ENCODE data around the gene SPATS2. TPM values are rescaled to one million over a fixed set of nuclear protein-coding genes. Genes with fewer than 3 reads are reported as not detected.

Gene SPATS2
- total RNA-seq, 1 experiment from 2014 or later: 74.2 TPM

DNA sequence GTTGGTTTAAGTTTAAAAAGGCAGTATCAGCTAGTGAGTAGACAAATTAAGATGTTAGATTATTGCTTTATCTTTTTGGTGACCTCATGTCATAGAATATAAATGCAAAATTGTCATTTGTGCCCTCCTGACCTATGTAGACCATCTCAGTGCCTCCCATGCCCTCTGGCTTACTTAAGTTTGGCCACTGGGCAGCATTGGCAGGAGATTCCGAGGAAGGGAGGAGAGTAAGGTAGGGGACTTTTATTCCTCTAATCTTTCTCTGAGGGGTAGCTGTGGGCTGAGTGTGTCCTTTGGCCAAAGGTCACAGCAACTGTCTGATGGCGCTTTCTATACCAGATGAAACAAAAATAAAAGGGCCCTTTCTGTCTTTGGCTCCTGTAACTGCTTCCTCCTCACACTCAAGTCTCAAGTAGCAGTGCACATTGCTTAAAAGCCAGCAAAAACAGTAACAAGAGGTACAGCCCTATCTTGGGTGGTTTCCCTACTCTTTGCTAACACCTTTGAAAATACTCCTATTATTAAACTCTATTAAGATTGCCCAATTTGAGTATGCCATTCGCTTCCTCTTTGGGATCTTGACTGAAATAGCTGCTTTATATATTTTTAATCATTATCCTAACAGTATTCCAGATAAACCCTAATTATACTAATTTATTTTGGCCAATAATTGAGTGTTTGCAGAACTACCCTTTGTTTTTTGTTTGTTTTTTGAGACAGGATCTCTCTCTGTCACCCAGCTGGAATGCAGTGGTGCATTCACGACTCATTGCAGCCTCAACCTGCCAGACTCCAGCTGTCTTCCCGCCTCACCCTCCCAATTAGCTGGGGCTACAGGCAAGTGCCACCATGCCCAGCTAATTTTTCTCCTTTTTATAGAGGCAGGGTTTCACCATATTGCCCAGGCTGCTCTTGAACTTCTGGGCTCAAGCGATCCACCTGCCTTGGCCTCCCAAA is 115.1 kb downstream of the SPATS2 start:
- no peak for DNase-seq (ENCODE audit: low read depth, low spot score)
- POLR2A ChIA-PET: interaction anchor here (1.5 to 1.8 kb wide), 2 partner anchors 9 to 11 kb away, joined by 5 to 7 read pairs; no protein-coding TSS in a partner anchor

DNA sequence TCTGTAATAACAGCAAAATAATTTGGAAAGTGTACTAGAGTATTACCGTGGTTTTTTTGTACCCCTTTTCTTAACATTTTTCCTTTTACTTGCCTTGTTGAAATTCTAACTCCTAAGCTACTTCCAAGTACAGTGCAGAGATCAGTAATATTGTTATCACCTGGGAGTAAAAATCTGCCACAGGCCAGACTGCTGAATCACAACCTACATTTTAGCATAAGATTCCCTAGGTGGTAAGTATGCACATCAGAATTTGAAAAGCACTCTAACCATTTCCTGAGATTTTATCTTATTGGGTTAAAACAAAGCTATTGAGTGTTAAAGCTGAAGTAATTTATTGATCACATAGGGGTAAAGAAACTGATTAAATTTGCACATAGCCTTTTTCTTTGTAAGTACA is 116.4 kb downstream of the SPATS2 start:
- no peak for ATAC-seq

More for the DNA sequence above, 115.1 kb downstream of the SPATS2 start:
- Histone ChIP-seq H3K9ac (ENCODE audit: low read length) (0 out of 2 replicates have a peak overlapping the region, but pooled peaks have one; percentile 5), H3K4me1 (ENCODE audit: control insufficient read depth in 1 of 2, insufficient read depth in 2 of 2, low read length in 2 of 2) (peaks cover 51 to 68% of the 10 kb centered on the region in 2 experiments), H3K27me3 (ENCODE audit: insufficient read depth, low read length) (no peaks in the 10 kb centered on the region), H2AFZ (ENCODE audit: low read depth, low read length, poor library complexity, severe bottlenecking) (no peak overlapping the region), H4K20me1 (ENCODE audit: insufficient read depth) (no peaks in the 10 kb centered on the region), H3K9me3 (ENCODE audit: control insufficient read depth in 1 of 2, insufficient read depth in 1 of 2, low read depth in 1 of 2, low read length in 2 of 2) (no peaks in the 10 kb centered on the region), H3K27ac (ENCODE audit: low read depth, low read length) (peak overlapping the region; percentile 53; the same call in 1 of the 2 replicates), H3K4me2 (ENCODE audit: low read length) (peak overlapping the region; percentile 46), H3K79me2 (ENCODE audit: insufficient read depth, low read length) (peaks cover 51% of the 10 kb centered on the region), H3K36me3 (ENCODE audit: control insufficient read depth in 1 of 2, insufficient read depth in 2 of 2, low read length in 2 of 2) (no peaks in the 10 kb centered on the region), H3K9me2 (ENCODE audit: insufficient read depth) (no peaks in the 10 kb centered on the region), H3K4me3 (replicated peaks in 1 of 2; ENCODE audit: low read depth in 1 of 2, low read length in 2 of 2) (no peak overlapping the region)
- ChIA-PET CTCF (interaction anchor here (1.0 kb wide), 1 partner anchor 124 kb away, joined by 4 read pairs; no protein-coding TSS in a partner anchor), RAD21 (ENCODE audit: low non-redundant PET in 1 of 2, low total read pairs in 2 of 2, uncharacterized antibody in 2 of 2, unreplicated experiment in 2 of 2) (interaction anchor here (0.5 to 0.6 kb wide), 2 partner anchors 42 to 87 kb away, joined by 4 read pairs; no protein-coding TSS in a partner anchor)
- BruUV-seq (replicated peaks): no TSS peak
- peak; percentile 57 for ATAC-seq
- intact Hi-C loops (cut with micrococcal nuclease): no loop called here
- TF ChIP-seq CEBPB (IDR thresholded peaks at IDR 0.05; ENCODE audit: low read depth) (peak; percentile 22; the same call in 1 of the 2 replicates), EZH2 (IDR thresholded peaks at IDR 0.05) (no peak), ELF1 (IDR thresholded peaks at IDR 0.05; ENCODE audit: borderline replicate concordance, low read depth) (no peak), FOSL1 (IDR thresholded peaks at IDR 0.05; ENCODE audit: low read depth) (peak; percentile 26; the same call in 1 of the 2 replicates), RAD21 (IDR thresholded peaks at IDR 0.05; ENCODE audit: low read depth) (no peak), POLR2A (IDR thresholded peaks at IDR 0.05; ENCODE audit: borderline replicate concordance, extremely low read depth, insufficient read depth, insufficient read length) (no peak), ZNF274 (IDR thresholded peaks at IDR 0.05; ENCODE audit: low read depth, low read length) (no peak), POLR2AphosphoS5 (IDR thresholded peaks at IDR 0.05; ENCODE audit: low read depth, low read length) (no peak)

More for the DNA sequence above, 116.4 kb downstream of the SPATS2 start:
- Histone ChIP-seq H3K27ac (ENCODE audit: low read depth, low read length) (peak overlapping the region; percentile 16; the same call in 1 of the 2 replicates), H3K4me2 (ENCODE audit: low read length) (no peak overlapping the region), H3K9me2 (ENCODE audit: insufficient read depth) (no peaks in the 10 kb centered on the region), H3K79me2 (ENCODE audit: insufficient read depth, low read length) (peaks cover 47% of the 10 kb centered on the region), H3K9me3 (ENCODE audit: control insufficient read depth in 1 of 2, insufficient read depth in 1 of 2, low read depth in 1 of 2, low read length in 2 of 2) (no peaks in the 10 kb centered on the region), H4K20me1 (ENCODE audit: insufficient read depth) (no peaks in the 10 kb centered on the region), H3K27me3 (ENCODE audit: insufficient read depth, low read length) (no peaks in the 10 kb centered on the region), H3K4me1 (ENCODE audit: control insufficient read depth in 1 of 2, insufficient read depth in 2 of 2, low read length in 2 of 2) (peaks cover 64 to 78% of the 10 kb centered on the region in 2 experiments), H3K36me3 (ENCODE audit: control insufficient read depth in 1 of 2, insufficient read depth in 2 of 2, low read length in 2 of 2) (no peaks in the 10 kb centered on the region), H3K9ac (ENCODE audit: low read length) (no peak overlapping the region), H2AFZ (ENCODE audit: low read depth, low read length, poor library complexity, severe bottlenecking) (no peak overlapping the region), H3K4me3 (replicated peaks in 1 of 2; ENCODE audit: low read depth in 1 of 2, low read length in 2 of 2) (no peak overlapping the region)
- ChIA-PET RAD21 (ENCODE audit: low non-redundant PET in 1 of 2, low total read pairs in 2 of 2, uncharacterized antibody in 2 of 2, unreplicated experiment in 2 of 2) (interaction anchor here in 1 of 2 experiments (0.6 kb wide), 1 partner anchor 85 kb away, joined by 4 read pairs; no protein-coding TSS in a partner anchor), CTCF (interaction anchor here (1.0 kb wide), 1 partner anchor 125 kb away, joined by 4 read pairs; no protein-coding TSS in a partner anchor), POLR2A (no interaction called here)
- TF ChIP-seq, protein P1, sequence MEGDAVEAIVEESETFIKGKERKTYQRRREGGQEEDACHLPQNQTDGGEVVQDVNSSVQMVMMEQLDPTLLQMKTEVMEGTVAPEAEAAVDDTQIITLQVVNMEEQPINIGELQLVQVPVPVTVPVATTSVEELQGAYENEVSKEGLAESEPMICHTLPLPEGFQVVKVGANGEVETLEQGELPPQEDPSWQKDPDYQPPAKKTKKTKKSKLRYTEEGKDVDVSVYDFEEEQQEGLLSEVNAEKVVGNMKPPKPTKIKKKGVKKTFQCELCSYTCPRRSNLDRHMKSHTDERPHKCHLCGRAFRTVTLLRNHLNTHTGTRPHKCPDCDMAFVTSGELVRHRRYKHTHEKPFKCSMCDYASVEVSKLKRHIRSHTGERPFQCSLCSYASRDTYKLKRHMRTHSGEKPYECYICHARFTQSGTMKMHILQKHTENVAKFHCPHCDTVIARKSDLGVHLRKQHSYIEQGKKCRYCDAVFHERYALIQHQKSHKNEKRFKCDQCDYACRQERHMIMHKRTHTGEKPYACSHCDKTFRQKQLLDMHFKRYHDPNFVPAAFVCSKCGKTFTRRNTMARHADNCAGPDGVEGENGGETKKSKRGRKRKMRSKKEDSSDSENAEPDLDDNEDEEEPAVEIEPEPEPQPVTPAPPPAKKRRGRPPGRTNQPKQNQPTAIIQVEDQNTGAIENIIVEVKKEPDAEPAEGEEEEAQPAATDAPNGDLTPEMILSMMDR (IDR thresholded peaks at IDR 0.05 in 2 of 3, conservative IDR thresholded peaks at IDR 0.05 in 1 of 3; ENCODE audit: borderline replicate concordance in 1 of 3, insufficient read depth in 1 of 3, low read depth in 2 of 3, low read length in 2 of 3): no peak
- no peak for TF ChIP-seq SIN3A (IDR thresholded peaks at IDR 0.05; ENCODE audit: low read depth)
- TF ChIP-seq EGR1 (IDR thresholded peaks at IDR 0.05; ENCODE audit: low read depth): no peak
- TF ChIP-seq YY1 (IDR thresholded peaks at IDR 0.05; ENCODE audit: extremely low read depth, insufficient replicate concordance, low read depth, low read length): no peak
- TF ChIP-seq EZH2 (IDR thresholded peaks at IDR 0.05): no peak
- no TSS peak for BruUV-seq (replicated peaks)
- no peak for DNase-seq (ENCODE audit: low read depth, low spot score)
- intact Hi-C loops (cut with micrococcal nuclease): no loop called here
